ENCODE results near the gene ARRB1.

The ARRB1 gene

GRCh38 chr11:75301131-75301530 lies 50.3 kb downstream of the ARRB1 start:
- no peak for DNase-seq (ENCODE audit: low read depth)

DNA sequence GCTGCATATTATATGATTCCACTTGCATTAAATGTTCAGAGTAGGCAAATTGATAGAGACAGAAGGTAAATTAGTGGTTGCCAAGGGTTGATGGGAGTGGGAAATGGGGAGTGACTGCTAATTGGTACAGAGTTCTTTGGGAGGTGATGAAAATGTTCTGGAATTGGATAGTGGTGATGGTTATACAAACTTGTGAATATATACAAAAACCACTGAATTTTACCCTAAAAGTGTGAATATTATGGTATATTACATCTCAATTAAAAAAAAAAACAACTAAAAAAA lies 52.5 kb downstream of the ARRB1 start:
- no peak for DNase-seq (ENCODE audit: low read depth)

DNA sequence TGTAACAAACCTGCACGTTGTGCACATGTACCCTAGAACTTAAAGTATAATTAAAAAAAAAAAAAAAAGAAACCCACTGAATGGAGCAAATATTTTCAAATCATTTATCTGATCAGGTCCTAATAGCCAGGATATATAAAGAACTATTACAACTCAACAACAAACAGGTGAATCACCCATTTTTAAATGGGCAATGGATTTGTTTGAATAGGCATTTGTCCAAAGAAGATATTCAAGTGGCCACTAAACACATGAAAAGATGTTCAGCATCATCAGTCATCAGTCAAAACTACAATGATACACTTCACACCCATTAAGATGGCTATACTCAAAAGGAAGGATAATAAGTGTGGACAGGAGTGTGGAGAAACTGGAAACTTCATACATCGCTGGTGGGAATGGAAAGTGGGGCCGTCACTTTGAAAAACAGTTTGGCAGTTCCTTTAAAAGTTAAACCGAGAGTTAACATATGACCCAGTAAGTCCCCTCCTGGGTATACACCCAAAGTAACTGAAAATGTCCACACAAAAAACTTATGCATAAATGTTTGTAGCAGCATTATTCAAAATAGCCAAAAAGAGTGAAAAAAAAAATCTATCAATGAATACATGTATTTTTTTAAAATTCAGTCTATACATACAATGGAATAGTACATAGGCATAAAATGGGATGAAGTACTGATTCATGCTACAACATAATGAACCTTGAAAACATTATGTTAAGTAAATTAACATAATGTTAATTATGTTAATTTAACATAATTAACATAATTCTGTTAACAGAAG lies 53.1 kb downstream of the ARRB1 start:
- no peak for DNase-seq (ENCODE audit: low read depth)

- no peak for DNase-seq (ENCODE audit: low read depth)
Measured at GRCh38 chr11:75293903-75294302, 57.6 kb downstream of the ARRB1 start.

DNA sequence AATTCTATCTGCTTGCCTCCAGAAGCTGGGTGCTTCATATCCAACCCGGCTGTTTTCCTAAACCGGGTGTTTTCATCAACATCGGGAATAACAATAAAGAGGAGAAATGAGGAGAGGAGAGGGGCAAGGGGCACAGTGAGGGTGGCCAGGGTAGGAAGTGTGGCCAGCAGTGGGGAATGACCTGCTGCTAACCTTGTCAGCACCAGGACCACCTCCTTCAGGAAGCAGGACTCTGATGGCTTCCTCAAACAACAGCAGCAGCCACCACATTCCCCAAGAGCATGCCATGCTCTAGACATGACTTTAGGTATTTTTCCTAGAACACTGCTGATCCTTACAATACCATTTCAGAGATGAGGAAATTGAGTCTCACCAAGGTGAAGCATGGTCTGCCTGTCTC lies 58.5 kb downstream of the ARRB1 start:
- DNase-seq (ENCODE audit: low read depth), result no peak

DNA sequence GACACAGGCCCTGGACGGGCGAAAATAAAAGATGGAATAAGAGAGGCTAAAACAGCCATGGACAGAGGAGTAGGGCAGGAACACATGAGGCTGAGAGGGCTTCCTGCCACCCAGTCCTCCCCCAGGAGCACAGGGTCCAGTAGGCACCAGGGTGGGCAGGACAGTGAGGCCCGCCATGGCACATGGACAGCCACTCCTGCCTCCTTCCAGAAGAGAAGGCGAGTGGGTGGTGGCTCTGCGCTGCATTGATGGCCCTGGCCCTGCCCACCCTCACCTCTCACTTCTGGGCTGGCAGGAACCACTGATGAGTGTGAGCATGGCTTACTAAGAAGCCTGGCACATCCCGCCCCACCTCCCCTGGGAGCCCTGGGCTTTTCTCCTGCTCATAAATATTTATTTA lies 59.7 kb downstream of the ARRB1 start:
- no peak for DNase-seq (ENCODE audit: low read depth)

- no peak for DNase-seq (ENCODE audit: low read depth)
Measured at GRCh38 chr11:75289919-75290318, 61.5 kb downstream of the ARRB1 start.

- DNase-seq (ENCODE audit: low read depth), result no peak
Measured at GRCh38 chr11:75289511-75289760, 62.0 kb downstream of the ARRB1 start.

DNA sequence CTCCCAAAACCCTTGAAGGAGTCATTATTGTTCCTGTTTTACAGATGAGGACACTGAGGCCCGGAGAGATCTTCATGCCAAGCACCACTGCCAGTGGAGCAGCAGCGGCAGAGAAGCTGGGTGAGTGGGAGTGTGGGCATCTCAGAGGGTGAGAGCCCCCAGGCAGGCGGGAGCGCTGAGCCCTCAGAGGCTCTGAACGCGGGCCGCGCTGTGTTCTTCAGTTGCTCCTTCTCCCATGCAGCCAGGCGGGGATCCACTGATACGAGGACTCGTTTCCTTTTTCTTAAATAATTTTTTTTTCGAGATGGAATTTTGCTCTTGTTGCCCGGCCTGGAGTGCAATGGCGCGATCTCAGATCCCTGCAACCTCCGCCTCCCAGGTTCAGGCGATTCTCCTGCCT lies 63.9 kb downstream of the ARRB1 start:
- DNase-seq (ENCODE audit: low read depth), result no peak

DNA sequence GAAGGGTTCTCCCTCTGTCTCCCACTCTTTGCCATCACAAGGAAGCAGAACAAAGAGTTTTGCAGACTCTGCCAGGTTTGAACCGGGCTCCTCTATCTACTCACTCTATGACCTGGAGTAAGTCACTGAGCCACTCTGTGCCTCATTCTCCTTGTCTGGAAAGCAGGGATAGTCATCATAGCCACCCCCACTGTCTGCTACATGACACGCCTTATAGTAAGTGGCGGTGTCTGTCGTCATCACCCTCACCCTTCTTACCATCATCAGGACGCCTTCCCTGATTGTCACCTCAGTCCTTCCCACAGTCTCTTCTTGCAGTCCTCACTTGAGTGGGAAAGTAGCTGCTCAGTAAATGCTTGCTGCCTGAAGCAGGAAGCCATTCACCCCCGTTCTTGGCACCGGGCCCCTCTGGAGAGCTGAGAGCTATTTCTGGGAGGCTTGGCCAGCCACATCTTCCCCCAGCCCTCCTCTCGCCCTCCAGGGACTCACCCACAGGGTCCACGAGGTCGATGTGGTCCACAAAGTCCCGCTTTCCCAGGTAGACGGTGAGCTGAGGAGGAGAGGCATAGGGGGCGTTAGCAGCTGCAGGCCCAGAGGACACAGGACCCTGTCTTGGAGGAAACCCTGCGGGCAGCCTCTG lies 64.5 kb downstream of the ARRB1 start:
- DNase-seq (ENCODE audit: low read depth), result no peak

- no peak for DNase-seq (ENCODE audit: low read depth)
Measured at GRCh38 chr11:75285776-75286360, 65.6 kb downstream of the ARRB1 start.

GRCh38 chr11:75283391-75283931 lies 68.0 kb downstream of the ARRB1 start:
- no peak for DNase-seq (ENCODE audit: low read depth)

GRCh38 chr11:75281469-75282095 lies 69.9 kb downstream of the ARRB1 start:
- no peak for DNase-seq (ENCODE audit: low read depth)

GRCh38 chr11:75280770-75281468 lies 70.5 kb downstream of the ARRB1 start:
- no peak for DNase-seq (ENCODE audit: low read depth)

GRCh38 chr11:75280227-75280701 lies 71.2 kb downstream of the ARRB1 start:
- DNase-seq (ENCODE audit: low read depth), result peak; percentile 46

- DNase-seq (ENCODE audit: low read depth), result no peak
Measured at GRCh38 chr11:75279273-75279672, 72.2 kb downstream of the ARRB1 start.

DNA sequence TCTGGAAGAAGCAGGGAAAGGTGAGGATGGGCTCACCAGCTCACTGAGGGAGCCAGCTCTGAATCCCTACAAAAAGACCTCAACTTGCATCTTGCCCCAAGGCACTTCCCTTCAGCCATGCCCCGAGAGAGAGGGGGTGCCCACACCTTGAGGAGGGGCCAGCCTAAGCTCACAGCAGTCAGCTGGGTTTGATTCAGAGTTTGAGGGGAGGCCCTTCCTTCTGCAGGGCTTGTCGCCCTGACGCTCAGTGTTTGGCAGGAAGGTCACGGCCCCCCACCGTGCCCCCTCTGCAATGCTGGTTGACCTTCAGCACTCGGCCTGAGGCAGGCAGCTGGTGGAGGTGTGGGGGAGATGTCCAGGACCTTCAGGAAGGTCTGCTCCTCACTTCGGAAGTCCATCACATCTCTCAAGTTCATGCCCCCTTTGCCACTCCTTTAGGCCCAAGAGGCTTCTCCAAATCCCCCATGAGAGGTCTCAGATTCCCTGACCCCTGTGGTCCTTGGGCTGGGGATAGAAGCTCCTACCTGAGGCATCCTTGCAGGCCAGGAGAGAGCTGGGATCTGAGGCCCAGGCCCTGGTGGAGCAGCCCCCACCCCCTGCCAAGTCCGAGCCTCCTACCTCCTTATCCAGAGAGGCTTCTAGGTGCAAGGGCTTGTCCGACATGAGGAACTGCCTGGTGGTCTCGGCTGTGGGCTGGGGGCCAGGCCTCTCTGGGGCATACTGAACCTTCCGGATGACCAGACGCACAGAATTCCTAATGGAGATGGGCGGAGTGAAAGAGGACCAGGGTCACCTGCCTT lies 73.3 kb downstream of the ARRB1 start:
- DNase-seq (ENCODE audit: low read depth), result no peak

DNA sequence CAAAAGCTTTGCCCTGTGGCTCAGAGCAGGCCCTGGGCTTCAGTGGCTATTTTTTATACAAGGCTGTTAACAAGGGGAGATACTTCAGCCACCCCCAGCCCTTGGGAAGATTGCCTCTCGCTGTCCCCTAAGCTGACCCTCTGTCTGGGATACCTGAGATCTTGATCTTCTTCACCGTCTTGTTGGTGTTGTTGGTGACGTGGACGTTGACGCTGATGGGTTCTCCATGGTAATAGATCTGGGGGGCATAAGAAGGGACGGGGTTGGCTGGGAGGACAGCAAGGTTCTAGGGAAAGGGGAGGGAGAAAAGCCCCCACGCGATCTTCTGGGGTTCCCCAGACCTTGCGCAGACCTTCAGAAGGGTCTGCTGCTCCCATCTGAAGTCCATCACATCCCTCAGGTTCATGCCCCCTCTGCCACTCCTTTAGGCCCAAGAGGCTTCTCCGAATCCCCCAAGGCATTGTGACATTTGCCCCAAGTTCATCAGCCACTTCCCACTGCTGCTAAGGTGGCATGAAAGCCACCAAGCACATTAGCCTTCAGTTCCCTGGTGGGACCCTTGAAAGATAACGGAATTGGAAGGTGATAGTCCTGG lies 74.2 kb downstream of the ARRB1 start:
- no peak for DNase-seq (ENCODE audit: low read depth)

GRCh38 chr11:75276686-75277085 lies 74.8 kb downstream of the ARRB1 start:
- DNase-seq (ENCODE audit: low read depth), result no peak

DNA sequence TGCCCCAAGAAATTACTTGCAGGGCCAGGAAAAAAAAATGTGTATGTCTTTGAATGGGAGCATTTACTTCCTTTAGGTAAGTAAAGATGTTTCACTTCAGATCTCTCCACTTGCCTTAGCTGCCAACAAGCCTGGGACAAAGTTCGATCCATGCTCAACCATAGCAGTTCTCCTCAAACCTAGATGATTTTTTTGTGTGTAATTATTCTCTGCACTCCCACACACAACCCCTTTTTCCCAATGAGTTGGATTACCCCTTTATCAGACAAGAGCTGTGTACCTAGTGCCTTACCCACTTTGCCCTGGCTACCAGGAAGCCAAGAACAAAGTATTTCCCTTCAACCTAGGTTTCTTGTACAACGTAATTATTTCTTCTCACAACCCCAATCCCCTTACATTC lies 75.3 kb downstream of the ARRB1 start:
- DNase-seq (ENCODE audit: low read depth), result no peak

GRCh38 chr11:75275581-75275980 lies 75.9 kb downstream of the ARRB1 start:
- no peak for DNase-seq (ENCODE audit: low read depth)
